Psoas muscle (tissue), 8 donors: ENCODE measurements around the gene AQP3. TPM values are rescaled to one million over a fixed set of nuclear protein-coding genes. Genes with fewer than 3 reads are reported as not detected.

ENCODE experiments used
- ATAC-seq, 4 donors: fragments of 200-7000 bp; cut with Tn5 transposase; one replicate each; pipeline ENCODE4 v1.9.1; 2020; ENCODE audit warnings: moderate library complexity in 3 of 4, mild to moderate bottlenecking in 2 of 4
- DNase-seq, 2 donors: peaks; one replicate each; pipeline ENCODE4 v3.0.0-alpha.2; 2020
- H3K27ac ChIP-seq: fragments of 200-600 bp; one replicate; pipeline ENCODE4 v1.8.0; 2022
- H3K27me3 ChIP-seq, 3 donors: fragments of 200-600 bp in 1 of 3; one replicate each; pipeline versions ENCODE4 v1.6.1 to v1.8.0; 2013 to 2022; ENCODE audit warnings: low read length in 2 of 3, mild to moderate bottlenecking in 2 of 3, moderate library complexity in 1 of 3; ENCODE audit not compliant: insufficient read depth in 3 of 3
- H3K36me3 ChIP-seq, 2 donors: fragments of 200-600 bp in 1 of 2; one replicate each; pipeline versions ENCODE4 v1.6.1 to v1.8.0; 2013 to 2022; ENCODE audit warnings: low read depth in 1 of 2, mild to moderate bottlenecking in 1 of 2, moderate library complexity in 1 of 2; ENCODE audit not compliant: insufficient read depth in 1 of 2
- H3K4me1 ChIP-seq: fragments of 200-600 bp; one replicate; pipeline ENCODE4 v1.8.0; 2022
- H3K4me3 ChIP-seq: fragments of 200-600 bp; one replicate; pipeline ENCODE4 v1.8.0; 2022; ENCODE audit warnings: mild to moderate bottlenecking
- H3K9me3 ChIP-seq: fragments of 200-600 bp; one replicate; pipeline ENCODE4 v1.8.0; 2022
- WGBS, 3 donors: extraction: QIAGEN DNeasy Blood & Tissue Kit; methylation state at CpG; one replicate each; pipeline versions ENCODE4 v1.1.6 to v1.1.7; 2013; 5-methylcytosine and 5-hydroxymethylcytosine counted together
- intact Hi-C, 2 donors: fragments of 100-400 bp; cut with DNase I; formaldehyde crosslinking; loops; one replicate each; pipeline versions ENCODE4 v1.11.0 to v1.14.2; 2022
- polyA plus RNA-seq, 3 donors: library from polyadenylated mRNA; stranded (reverse); fragments of 200-250 nt; gene quantifications; one replicate each; pipeline ENCODE4 v1.2.3, GENCODE V29; 2013
- total RNA-seq, 4 donors: library from RNA; stranded (reverse); fragmentation: NEBNext Ultra II Directional in 2 of 4; extraction: Animal tissue kit (Norgen Biotek cat#: 25700) in 2 of 4; gene quantifications; one replicate each; pipeline versions ENCODE4 v1.2.1 to v1.2.4, GENCODE V29; 2021 to 2023
- TF ChIP-seq, protein P1 (sequence below): fragments of 200-600 bp; IDR thresholded peaks from one replicate; pipeline ENCODE4 v1.8.0; 2022; ENCODE audit warnings: antibody characterized with exemption
- donor health status: healthy with polysubstance abuse.
- donor health status: DM: no; HTN: no; CAD: no; lungs with moderate emphysema.
- donor health status: Bipolar disorder and iron deficiency.
- donor health status: healthy.
- donor health status: DM: yes; HTN: yes; CAD: no.
- donor health status: DM: no; HTN: no; CAD: no.
- donor health status: DM: no; HTN: no; CAD: no.
- donor health status: DM: yes; HTN: yes; CAD: no.

The AQP3 gene
- total and polyA plus RNA-seq, 7 donors: 2.5 to 12.0 (median 4.7) TPM

DNA sequence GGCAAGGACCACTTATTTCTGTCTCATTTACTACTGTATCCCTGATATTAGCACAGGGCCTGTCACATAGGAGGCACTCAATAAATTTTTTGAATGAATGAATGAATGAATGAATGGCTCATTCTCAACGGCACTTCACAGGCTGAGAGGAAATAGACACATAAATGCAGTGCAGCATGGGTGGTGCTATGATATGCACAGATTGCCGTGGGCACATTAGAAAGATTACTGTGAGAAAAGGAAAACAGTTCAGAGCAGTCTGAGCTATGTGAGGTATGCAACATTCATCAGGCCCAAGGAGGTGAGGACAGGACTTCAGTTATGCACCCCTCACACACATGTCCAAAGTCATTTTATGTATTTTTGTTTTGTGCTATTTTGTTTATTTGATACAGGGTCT is 32.7 kb upstream of the AQP3 start:
- Histone ChIP-seq H3K36me3 (no peaks in the 10 kb centered on the region), H3K4me1 (no peaks in the 10 kb centered on the region), H3K9me3 (no peaks in the 10 kb centered on the region), H3K27me3 (no peaks in the 10 kb centered on the region), H3K4me3 (no peak overlapping the region), H3K27ac (no peak overlapping the region)
- intact Hi-C loops: no loop called here
- 70 to 78% (median 71%) methylated on average over 2 of the region's 2 CpGs for WGBS, 3 donors
- DNase-seq (no peak), ATAC-seq (no peak)
- TF ChIP-seq, protein P1, sequence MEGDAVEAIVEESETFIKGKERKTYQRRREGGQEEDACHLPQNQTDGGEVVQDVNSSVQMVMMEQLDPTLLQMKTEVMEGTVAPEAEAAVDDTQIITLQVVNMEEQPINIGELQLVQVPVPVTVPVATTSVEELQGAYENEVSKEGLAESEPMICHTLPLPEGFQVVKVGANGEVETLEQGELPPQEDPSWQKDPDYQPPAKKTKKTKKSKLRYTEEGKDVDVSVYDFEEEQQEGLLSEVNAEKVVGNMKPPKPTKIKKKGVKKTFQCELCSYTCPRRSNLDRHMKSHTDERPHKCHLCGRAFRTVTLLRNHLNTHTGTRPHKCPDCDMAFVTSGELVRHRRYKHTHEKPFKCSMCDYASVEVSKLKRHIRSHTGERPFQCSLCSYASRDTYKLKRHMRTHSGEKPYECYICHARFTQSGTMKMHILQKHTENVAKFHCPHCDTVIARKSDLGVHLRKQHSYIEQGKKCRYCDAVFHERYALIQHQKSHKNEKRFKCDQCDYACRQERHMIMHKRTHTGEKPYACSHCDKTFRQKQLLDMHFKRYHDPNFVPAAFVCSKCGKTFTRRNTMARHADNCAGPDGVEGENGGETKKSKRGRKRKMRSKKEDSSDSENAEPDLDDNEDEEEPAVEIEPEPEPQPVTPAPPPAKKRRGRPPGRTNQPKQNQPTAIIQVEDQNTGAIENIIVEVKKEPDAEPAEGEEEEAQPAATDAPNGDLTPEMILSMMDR: no peak

DNA sequence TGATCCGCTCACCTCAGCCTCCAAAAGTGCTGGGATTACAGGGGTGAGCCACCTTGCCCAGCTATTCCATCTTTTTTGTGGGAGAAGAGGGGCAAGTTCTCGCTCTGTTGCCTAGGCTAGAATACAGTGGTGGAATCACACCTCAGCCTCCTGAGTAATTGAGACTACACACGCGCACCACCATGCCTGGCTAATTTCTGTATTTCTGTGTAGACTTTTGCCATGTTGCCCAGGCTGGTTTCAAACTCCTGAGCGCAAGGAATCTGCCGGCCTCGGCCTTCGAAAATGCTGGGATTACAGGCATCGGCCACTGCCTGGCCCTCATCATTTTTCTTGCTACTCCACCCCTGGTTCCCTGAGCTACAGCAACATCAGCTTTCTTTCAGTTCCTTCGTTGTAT is 29.1 kb upstream of the AQP3 start:
- Histone ChIP-seq H3K27ac (no peak overlapping the region), H3K4me3 (no peak overlapping the region), H3K36me3 (peaks cover 5 to 11% of the 10 kb centered on the region in 2 donors), H3K4me1 (peaks cover 16% of the 10 kb centered on the region), H3K9me3 (no peaks in the 10 kb centered on the region), H3K27me3 (no peaks in the 10 kb centered on the region)
- intact Hi-C loops: no loop called here
- TF ChIP-seq, protein P1: no peak
- ATAC-seq: no peak
- 90 to 93% (median 91%) methylated on average over 10 of the region's 10 CpGs for WGBS, 3 donors
- DNase-seq: no peak

DNA sequence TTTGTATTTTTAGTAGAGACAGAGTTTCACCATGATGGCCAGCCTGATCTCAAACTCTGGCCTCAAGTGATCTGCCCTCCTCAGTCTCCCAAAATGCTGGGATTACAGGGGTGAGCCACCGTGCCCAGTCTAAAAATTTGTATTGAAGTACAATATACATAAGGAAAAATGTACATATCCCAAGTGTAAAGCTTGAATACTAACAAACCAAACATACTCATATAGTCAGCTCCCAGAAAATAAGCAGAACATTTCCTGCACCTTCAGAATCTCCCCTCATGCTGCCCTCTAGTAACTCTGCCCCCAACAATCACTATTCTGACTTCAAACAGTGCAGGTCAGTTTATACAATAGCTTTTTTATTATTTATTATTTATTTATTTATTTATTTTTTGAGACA is 28.0 kb upstream of the AQP3 start:
- no peak overlapping the region for H3K4me3 ChIP-seq
- TF ChIP-seq, protein P1: no peak
- peaks cover 16% of the 10 kb centered on the region for H3K4me1 ChIP-seq
- H3K27me3 ChIP-seq: no peaks in the 10 kb centered on the region
- intact Hi-C loops: no loop called here
- no peak for ATAC-seq
- no peak for DNase-seq
- peaks cover 5 to 22% of the 10 kb centered on the region in 2 donors for H3K36me3 ChIP-seq
- no peaks in the 10 kb centered on the region for H3K9me3 ChIP-seq
- H3K27ac ChIP-seq: no peak overlapping the region
- WGBS, 3 donors: 82 to 90% (median 83%) methylated on average over 1 of the region's 1 CpG

DNA sequence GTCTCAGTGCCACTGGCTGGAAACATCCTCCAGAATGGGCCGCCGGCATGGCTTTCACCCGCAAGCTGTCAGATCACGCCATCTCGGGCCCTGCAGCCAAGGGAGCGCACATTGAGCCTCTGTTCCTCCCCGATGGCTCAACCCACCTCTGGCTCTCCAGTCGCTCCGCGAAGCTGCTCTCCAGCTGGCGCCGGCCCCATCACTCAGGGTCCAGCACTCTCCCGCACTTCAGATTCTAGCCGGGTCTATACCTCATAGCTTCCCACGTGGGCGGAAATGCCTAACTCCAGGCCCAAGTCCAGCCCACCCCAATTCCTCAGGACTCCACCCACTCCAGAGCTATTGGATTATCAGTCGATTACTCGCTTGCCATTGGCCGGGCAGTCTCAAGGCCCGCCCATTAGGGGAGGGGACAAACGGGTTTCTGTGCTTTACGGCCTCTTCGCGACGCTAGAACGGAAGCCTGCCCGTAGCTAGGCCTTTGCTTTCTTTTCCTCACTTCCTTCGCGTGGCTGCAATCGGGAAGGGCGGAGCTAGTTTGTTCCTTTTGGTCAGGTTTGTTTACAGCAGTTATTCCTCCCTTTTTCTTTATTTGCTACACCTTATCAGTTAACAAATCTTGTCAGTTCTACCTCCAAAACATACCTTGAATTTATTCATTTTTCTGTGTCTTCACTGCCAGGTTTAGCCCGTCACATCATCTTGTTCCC is 26.4 kb upstream of the AQP3 start, which contains the start of gene NOL6:
TSS of gene NOL6 (minus strand) at position 282 of the 710 bp plus-strand sequence. CDS start at position 200, 82 bp downstream.
- Histone ChIP-seq H3K27me3 (no peaks in the 10 kb centered on the region), H3K4me3 (peak within 1 kb of the TSS; percentile 97), H3K9me3 (no peaks in the 10 kb centered on the region), H3K4me1 (peaks cover 16% of the 10 kb centered on the region), H3K27ac (peak within 1 kb of the TSS; percentile 78), H3K36me3 (peaks cover 10 to 38% of the 10 kb centered on the region in 2 donors)
- intact Hi-C loops: loop anchor here in 1 of 2 donors (5.0 kb wide), 1 partner anchor 181 kb away; the partner anchor contains the start of gene NFX1
- ATAC-seq (peak; percentile 99 to 100 (median 100)), DNase-seq (peak; percentile 98)
- TF ChIP-seq, protein P1: no peak
- 0 to 1% (median 1%) methylated on average over 32 of the region's 32 CpGs for whole genome bisulfite sequencing, 3 donors
